Measurements from ENCODE around the gene ANKRD23.

- TF ChIP-seq, protein P1, sequence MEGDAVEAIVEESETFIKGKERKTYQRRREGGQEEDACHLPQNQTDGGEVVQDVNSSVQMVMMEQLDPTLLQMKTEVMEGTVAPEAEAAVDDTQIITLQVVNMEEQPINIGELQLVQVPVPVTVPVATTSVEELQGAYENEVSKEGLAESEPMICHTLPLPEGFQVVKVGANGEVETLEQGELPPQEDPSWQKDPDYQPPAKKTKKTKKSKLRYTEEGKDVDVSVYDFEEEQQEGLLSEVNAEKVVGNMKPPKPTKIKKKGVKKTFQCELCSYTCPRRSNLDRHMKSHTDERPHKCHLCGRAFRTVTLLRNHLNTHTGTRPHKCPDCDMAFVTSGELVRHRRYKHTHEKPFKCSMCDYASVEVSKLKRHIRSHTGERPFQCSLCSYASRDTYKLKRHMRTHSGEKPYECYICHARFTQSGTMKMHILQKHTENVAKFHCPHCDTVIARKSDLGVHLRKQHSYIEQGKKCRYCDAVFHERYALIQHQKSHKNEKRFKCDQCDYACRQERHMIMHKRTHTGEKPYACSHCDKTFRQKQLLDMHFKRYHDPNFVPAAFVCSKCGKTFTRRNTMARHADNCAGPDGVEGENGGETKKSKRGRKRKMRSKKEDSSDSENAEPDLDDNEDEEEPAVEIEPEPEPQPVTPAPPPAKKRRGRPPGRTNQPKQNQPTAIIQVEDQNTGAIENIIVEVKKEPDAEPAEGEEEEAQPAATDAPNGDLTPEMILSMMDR (IDR thresholded peaks at IDR 0.05; ENCODE audit: poor library complexity), result no peak
- TF ChIP-seq EZH2 (IDR thresholded peaks at IDR 0.05; ENCODE audit: borderline replicate concordance) (no peak), EZH2phosphoT487 (IDR thresholded peaks at IDR 0.05; ENCODE audit: low read depth, severe bottlenecking, unreplicated experiment) (no peak)
These were observed 33.7 kb downstream of the ANKRD23 start for GRCh38 chr2:96809951-96810782.

All from hepatocyte (in vitro differentiated cells).